ENCODE results near the gene MRPS35. TPM values are rescaled to one million over a fixed set of nuclear protein-coding genes. Genes with fewer than 3 reads are reported as not detected.
"Not testable (repeated sequence)": the region's sequence is repeated elsewhere in the genome, so short reads cannot be mapped to it uniquely, and the experiment has no call there.

MRPS35 gene
- total RNA-seq, 5 donors from 2014 or later (not counting 1 experiment from before 2014, with no cell fraction given), result 19.7 to 23.0 (median 22.5) TPM

- CTCF ChIA-PET, result no interaction called here
- no peak for DNase-seq
Observed at GRCh38 chr12:27743601-27744000, 33.0 kb downstream of the MRPS35 start.

GRCh38 chr12:27745734-27746133 is 35.1 kb downstream of the MRPS35 start:
- peaks cover 5 to 29% of the 10 kb centered on the region in 2 donors for H3K36me3 ChIP-seq (ENCODE audit: control insufficient read depth in 2 of 2, extremely low read depth in 1 of 2, insufficient read depth in 1 of 2, low read length in 1 of 2)
- H3K27ac Mint-ChIP-seq; H3K27ac ChIP-seq (ENCODE audit: low read length); H3K27me3 ChIP-seq (replicated peaks in 1 of 2; ENCODE audit: control insufficient read depth in 2 of 2, extremely low read depth in 1 of 2, insufficient read depth in 2 of 2, low read length in 1 of 2); H3K4me1 Mint-ChIP-seq; H3K9me3 ChIP-seq; DNase-seq; H3K9me3 Mint-ChIP-seq; ATAC-seq (replicated peaks in 1 of 4); H3K4me3 ChIP-seq (ENCODE audit: control insufficient read depth in 1 of 2, extremely low read depth in 1 of 2, low read length in 1 of 2); H3K27me3 Mint-ChIP-seq; POLR2A ChIA-PET; H3K4me1 ChIP-seq (ENCODE audit: control insufficient read depth in 1 of 2, extremely low read depth in 1 of 2, insufficient read depth in 2 of 2, low read length in 2 of 2); H3K4me3 Mint-ChIP-seq: not testable (repeated sequence)
- WGBS (ENCODE audit: insufficient coverage), result no CpG with 5 or more reads among the region's 1 CpG
- H3K36me3 Mint-ChIP-seq, result peaks cover 35% of the 10 kb centered on the region
- CTCF ChIA-PET, result interaction anchor here in 1 of 2 donors (0.5 to 1.8 kb wide), 3 partner anchors 9 to 41 kb away, joined by 3 to 6 read pairs (median 3); no protein-coding TSS in a partner anchor

More at GRCh38 chr12:27743601-27744000, 33.0 kb downstream of the MRPS35 start:
- Mint-ChIP-seq H3K36me3 (peaks cover 38% of the 10 kb centered on the region), H3K4me1 (no peaks in the 10 kb centered on the region), H3K27me3 (no peaks in the 10 kb centered on the region), H3K4me3 (no peak overlapping the region), H3K27ac (no peak overlapping the region), H3K9me3 (no peaks in the 10 kb centered on the region)
- no peak for ATAC-seq (replicated peaks in 1 of 4)
- WGBS (ENCODE audit: insufficient coverage), result no CpG with 5 or more reads among the region's 5 CpGs
- POLR2A ChIA-PET, result no interaction called here
- H3K4me1 ChIP-seq (ENCODE audit: control insufficient read depth in 1 of 2, extremely low read depth in 1 of 2, insufficient read depth in 2 of 2, low read length in 2 of 2), result no peaks in the 10 kb centered on the region
- H3K27me3 ChIP-seq (replicated peaks in 1 of 2; ENCODE audit: control insufficient read depth in 2 of 2, extremely low read depth in 1 of 2, insufficient read depth in 2 of 2, low read length in 1 of 2), result no peaks in the 10 kb centered on the region
- no peak overlapping the region for H3K4me3 ChIP-seq (ENCODE audit: control insufficient read depth in 1 of 2, extremely low read depth in 1 of 2, low read length in 1 of 2)
- no peaks in the 10 kb centered on the region for H3K9me3 ChIP-seq
- H3K36me3 ChIP-seq (ENCODE audit: control insufficient read depth in 2 of 2, extremely low read depth in 1 of 2, insufficient read depth in 1 of 2, low read length in 1 of 2), result peaks cover 5 to 38% of the 10 kb centered on the region in 2 donors
- no peak overlapping the region for H3K27ac ChIP-seq (ENCODE audit: low read length)

GRCh38 chr12:27747111-27747820 is 36.6 kb downstream of the MRPS35 start:
- peaks cover 32% of the 10 kb centered on the region for H3K36me3 Mint-ChIP-seq
- H3K4me1 ChIP-seq (ENCODE audit: control insufficient read depth in 1 of 2, extremely low read depth in 1 of 2, insufficient read depth in 2 of 2, low read length in 2 of 2), result no peaks in the 10 kb centered on the region
- H3K27me3 Mint-ChIP-seq, result no peaks in the 10 kb centered on the region
- DNase-seq, result no peak
- H3K4me3 ChIP-seq (ENCODE audit: control insufficient read depth in 1 of 2, extremely low read depth in 1 of 2, low read length in 1 of 2), result no peak overlapping the region
- ATAC-seq (replicated peaks in 1 of 4), result no peak
- H3K9me3 Mint-ChIP-seq, result no peaks in the 10 kb centered on the region
- ChIA-PET CTCF (no interaction called here), POLR2A (no interaction called here)
- H3K27ac ChIP-seq (ENCODE audit: low read length), result no peak overlapping the region
- no peak overlapping the region for H3K4me3 Mint-ChIP-seq
- no peaks in the 10 kb centered on the region for H3K4me1 Mint-ChIP-seq
- H3K36me3 ChIP-seq (ENCODE audit: control insufficient read depth in 2 of 2, extremely low read depth in 1 of 2, insufficient read depth in 1 of 2, low read length in 1 of 2), result peaks cover 5 to 29% of the 10 kb centered on the region in 2 donors
- no peaks in the 10 kb centered on the region for H3K9me3 ChIP-seq
- no CpG with 5 or more reads among the region's 3 CpGs for WGBS (ENCODE audit: insufficient coverage)
- H3K27ac Mint-ChIP-seq, result no peak overlapping the region
- no peaks in the 10 kb centered on the region for H3K27me3 ChIP-seq (replicated peaks in 1 of 2; ENCODE audit: control insufficient read depth in 2 of 2, extremely low read depth in 1 of 2, insufficient read depth in 2 of 2, low read length in 1 of 2)

- H3K27me3 Mint-ChIP-seq, result no peaks in the 10 kb centered on the region
- ChIA-PET CTCF (no interaction called here), POLR2A (no interaction called here)
- H3K36me3 Mint-ChIP-seq, result peaks cover 20% of the 10 kb centered on the region
- H3K4me3 Mint-ChIP-seq, result no peak overlapping the region
- Histone ChIP-seq H3K27ac (ENCODE audit: low read length) (no peak overlapping the region), H3K36me3 (ENCODE audit: control insufficient read depth in 2 of 2, extremely low read depth in 1 of 2, insufficient read depth in 1 of 2, low read length in 1 of 2) (peaks cover 3 to 13% of the 10 kb centered on the region in 2 donors), H3K4me1 (ENCODE audit: control insufficient read depth in 1 of 2, extremely low read depth in 1 of 2, insufficient read depth in 2 of 2, low read length in 2 of 2) (no peaks in the 10 kb centered on the region), H3K9me3 (no peaks in the 10 kb centered on the region), H3K4me3 (ENCODE audit: control insufficient read depth in 1 of 2, extremely low read depth in 1 of 2, low read length in 1 of 2) (no peak overlapping the region), H3K27me3 (replicated peaks in 1 of 2; ENCODE audit: control insufficient read depth in 2 of 2, extremely low read depth in 1 of 2, insufficient read depth in 2 of 2, low read length in 1 of 2) (no peaks in the 10 kb centered on the region)
- DNase-seq (no peak), ATAC-seq (replicated peaks in 1 of 4) (no peak)
- no peaks in the 10 kb centered on the region for H3K9me3 Mint-ChIP-seq
- H3K27ac Mint-ChIP-seq, result no peak overlapping the region
- H3K4me1 Mint-ChIP-seq, result no peaks in the 10 kb centered on the region
- WGBS (ENCODE audit: insufficient coverage), result 100% methylated on average over 10 of the region's 15 CpGs
Observed at GRCh38 chr12:27751386-27752047, 40.9 kb downstream of the MRPS35 start.

- POLR2A ChIA-PET, result interaction anchor here in 1 of 2 donors (0.6 to 0.7 kb wide), 2 partner anchors 50 to 550 kb away, joined by 3 to 4 read pairs; no protein-coding TSS in a partner anchor
- CTCF ChIA-PET, result interaction anchor here (0.6 to 0.7 kb wide), 8 partner anchors 9 to 1053 kb away, joined by 3 to 6 read pairs (median 3); no protein-coding TSS in a partner anchor
Observed at GRCh38 chr12:27754795-27755194, 44.2 kb downstream of the MRPS35 start.

GRCh38 chr12:27756670-27757195 is 46.1 kb downstream of the MRPS35 start:
- no peaks in the 10 kb centered on the region for H3K9me3 ChIP-seq
- no peak overlapping the region for H3K27ac ChIP-seq (ENCODE audit: low read length)
- peaks cover 3 to 8% of the 10 kb centered on the region in 2 donors for H3K36me3 ChIP-seq (ENCODE audit: control insufficient read depth in 2 of 2, extremely low read depth in 1 of 2, insufficient read depth in 1 of 2, low read length in 1 of 2)
- Mint-ChIP-seq H3K27ac (no peak overlapping the region), H3K4me1 (no peaks in the 10 kb centered on the region), H3K9me3 (no peaks in the 10 kb centered on the region), H3K36me3 (peaks cover 21% of the 10 kb centered on the region), H3K27me3 (no peaks in the 10 kb centered on the region), H3K4me3 (no peak overlapping the region)
- POLR2A ChIA-PET, result no interaction called here
- no peaks in the 10 kb centered on the region for H3K4me1 ChIP-seq (ENCODE audit: control insufficient read depth in 1 of 2, extremely low read depth in 1 of 2, insufficient read depth in 2 of 2, low read length in 2 of 2)
- WGBS (ENCODE audit: insufficient coverage), result 100% methylated on average over 1 of the region's 7 CpGs
- DNase-seq (no peak), ATAC-seq (replicated peaks in 1 of 4) (no peak)
- H3K27me3 ChIP-seq (replicated peaks in 1 of 2; ENCODE audit: control insufficient read depth in 2 of 2, extremely low read depth in 1 of 2, insufficient read depth in 2 of 2, low read length in 1 of 2), result no peaks in the 10 kb centered on the region
- no peak overlapping the region for H3K4me3 ChIP-seq (ENCODE audit: control insufficient read depth in 1 of 2, extremely low read depth in 1 of 2, low read length in 1 of 2)
- CTCF ChIA-PET, result interaction anchor here in 1 of 2 donors (0.6 kb wide), 1 partner anchor 64 kb away, joined by 3 read pairs; no protein-coding TSS in a partner anchor

More at GRCh38 chr12:27754795-27755194, 44.2 kb downstream of the MRPS35 start:
- no peaks in the 10 kb centered on the region for H3K4me1 ChIP-seq (ENCODE audit: control insufficient read depth in 1 of 2, extremely low read depth in 1 of 2, insufficient read depth in 2 of 2, low read length in 2 of 2)
- no peak overlapping the region for H3K4me3 ChIP-seq (ENCODE audit: control insufficient read depth in 1 of 2, extremely low read depth in 1 of 2, low read length in 1 of 2)
- Mint-ChIP-seq H3K27me3 (no peaks in the 10 kb centered on the region), H3K4me1 (no peaks in the 10 kb centered on the region), H3K9me3 (no peaks in the 10 kb centered on the region), H3K27ac (no peak overlapping the region), H3K36me3 (peaks cover 21% of the 10 kb centered on the region), H3K4me3 (no peak overlapping the region)
- H3K36me3 ChIP-seq (ENCODE audit: control insufficient read depth in 2 of 2, extremely low read depth in 1 of 2, insufficient read depth in 1 of 2, low read length in 1 of 2), result peaks cover 3 to 8% of the 10 kb centered on the region in 2 donors
- H3K9me3 ChIP-seq, result no peaks in the 10 kb centered on the region
- no peak for ATAC-seq (replicated peaks in 1 of 4)
- H3K27me3 ChIP-seq (replicated peaks in 1 of 2; ENCODE audit: control insufficient read depth in 2 of 2, extremely low read depth in 1 of 2, insufficient read depth in 2 of 2, low read length in 1 of 2), result no peaks in the 10 kb centered on the region
- DNase-seq, result no peak
- WGBS (ENCODE audit: insufficient coverage), result 100% methylated on average over 1 of the region's 3 CpGs
- no peak overlapping the region for H3K27ac ChIP-seq (ENCODE audit: low read length)

Data from T-cell (primary cell).